ENCODE measurements around the gene RRBP1.

RRBP1 gene

DNA sequence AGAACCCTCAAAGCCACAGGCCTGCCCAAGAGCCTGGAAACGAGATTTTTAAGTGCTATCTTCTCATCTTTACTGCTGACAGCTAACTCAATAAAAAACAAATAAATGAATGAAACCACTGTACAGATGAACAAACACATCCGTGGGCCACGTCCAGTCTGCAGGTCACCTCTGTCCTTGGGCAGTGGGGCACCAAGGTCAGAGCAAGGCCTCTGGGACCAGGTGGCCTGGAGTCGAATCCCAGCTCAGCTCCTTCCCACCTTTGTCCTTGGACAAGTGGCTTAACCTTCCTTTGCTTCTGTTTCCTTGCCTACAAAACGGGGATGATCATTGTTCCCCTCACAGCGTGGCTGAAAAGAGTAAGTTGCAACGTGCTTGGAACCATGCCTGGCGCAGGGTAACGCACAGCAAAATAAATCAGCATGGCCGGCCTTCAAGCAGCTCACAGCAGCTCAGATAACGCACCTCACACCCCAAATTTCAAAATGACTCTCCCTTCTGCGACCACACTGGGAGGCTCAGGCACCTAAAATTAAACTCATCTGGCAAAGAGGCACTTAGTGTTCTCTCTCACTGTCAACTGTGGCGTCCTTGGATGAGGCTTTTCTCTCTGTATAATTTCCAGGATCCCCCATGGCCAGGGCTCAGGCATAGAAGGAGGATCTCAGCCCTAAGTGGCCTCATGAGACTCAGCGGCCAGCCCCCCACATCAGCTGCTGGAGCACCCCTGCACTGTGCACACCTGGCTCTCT, 35.7 kb downstream of the RRBP1 start:
- no peak overlapping the region for H3K27ac ChIP-seq (ENCODE audit: low read depth, low read length)

DNA sequence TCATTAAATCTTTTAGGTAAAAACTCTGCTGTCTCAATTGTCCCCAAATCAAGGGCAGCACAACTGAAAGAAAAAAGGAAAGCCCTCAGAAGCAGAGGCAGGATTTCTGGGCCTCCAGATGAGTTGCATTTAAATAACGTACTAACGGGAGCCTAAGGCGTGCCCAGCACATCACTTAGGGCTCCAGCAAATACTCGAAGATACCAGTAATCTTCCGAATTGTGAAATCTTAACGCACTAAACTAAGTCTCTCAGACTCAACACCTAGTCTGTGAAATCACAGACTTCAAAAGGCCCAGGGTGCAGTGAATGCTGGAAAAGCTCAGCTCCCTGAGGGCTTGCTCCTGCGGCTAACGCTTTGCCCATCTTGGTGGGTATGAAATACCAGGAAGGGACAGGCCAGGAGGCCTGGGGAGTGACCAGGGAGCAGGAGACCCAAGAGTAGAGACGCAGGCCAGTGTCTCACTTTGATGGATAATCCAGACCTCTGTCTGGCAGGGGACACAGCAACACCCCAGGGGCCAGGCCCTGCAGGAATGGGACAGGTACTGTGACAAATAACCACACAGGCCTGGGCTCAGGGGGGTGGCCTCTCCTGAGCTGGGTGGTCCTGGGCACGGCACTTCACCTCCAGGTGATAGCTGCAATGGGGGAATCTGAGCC, 36.4 kb downstream of the RRBP1 start:
- Histone ChIP-seq H3K27ac (ENCODE audit: low read depth, low read length) (no peak overlapping the region), H3K36me3 (ENCODE audit: control insufficient read depth, insufficient read depth, low read length) (peaks cover 36% of the 10 kb centered on the region), H3K9me3 (ENCODE audit: control insufficient read depth, insufficient read depth, low read depth, low read length) (no peaks in the 10 kb centered on the region), H3K27me3 (ENCODE audit: control insufficient read depth, insufficient read depth, low read length) (no peaks in the 10 kb centered on the region), H3K4me1 (ENCODE audit: control insufficient read depth, insufficient read depth, low read length) (peaks cover 32% of the 10 kb centered on the region), H3K4me3 (ENCODE audit: low read depth, low read length) (no peak overlapping the region), H3K9ac (ENCODE audit: low read length) (no peak overlapping the region)

More for the DNA sequence above, 35.7 kb downstream of the RRBP1 start:
- no peak overlapping the region for H3K4me3 ChIP-seq (ENCODE audit: low read depth, low read length)
- peaks cover 36% of the 10 kb centered on the region for H3K4me1 ChIP-seq (ENCODE audit: control insufficient read depth, insufficient read depth, low read length)
- no peaks in the 10 kb centered on the region for H3K9me3 ChIP-seq (ENCODE audit: control insufficient read depth, insufficient read depth, low read depth, low read length)
- peaks cover 34% of the 10 kb centered on the region for H3K36me3 ChIP-seq (ENCODE audit: control insufficient read depth, insufficient read depth, low read length)
- no peak overlapping the region for H3K9ac ChIP-seq (ENCODE audit: low read length)
- no peaks in the 10 kb centered on the region for H3K27me3 ChIP-seq (ENCODE audit: control insufficient read depth, insufficient read depth, low read length)

- Histone ChIP-seq H3K27me3 (ENCODE audit: control insufficient read depth, insufficient read depth, low read length) (no peaks in the 10 kb centered on the region), H3K27ac (ENCODE audit: low read depth, low read length) (no peak overlapping the region), H3K9me3 (ENCODE audit: control insufficient read depth, insufficient read depth, low read depth, low read length) (no peaks in the 10 kb centered on the region), H3K4me1 (ENCODE audit: control insufficient read depth, insufficient read depth, low read length) (peaks cover 32% of the 10 kb centered on the region), H3K36me3 (ENCODE audit: control insufficient read depth, insufficient read depth, low read length) (peaks cover 37% of the 10 kb centered on the region), H3K4me3 (ENCODE audit: low read depth, low read length) (no peak overlapping the region), H3K9ac (ENCODE audit: low read length) (no peak overlapping the region)
Measured at GRCh38 chr20:17645010-17645409, 37.0 kb downstream of the RRBP1 start.

GRCh38 chr20:17644451-17644850, 37.6 kb downstream of the RRBP1 start:
- no peak overlapping the region for H3K4me3 ChIP-seq (ENCODE audit: low read depth, low read length)
- H3K4me1 ChIP-seq (ENCODE audit: control insufficient read depth, insufficient read depth, low read length), result peaks cover 29% of the 10 kb centered on the region
- no peak overlapping the region for H3K27ac ChIP-seq (ENCODE audit: low read depth, low read length)

DNA sequence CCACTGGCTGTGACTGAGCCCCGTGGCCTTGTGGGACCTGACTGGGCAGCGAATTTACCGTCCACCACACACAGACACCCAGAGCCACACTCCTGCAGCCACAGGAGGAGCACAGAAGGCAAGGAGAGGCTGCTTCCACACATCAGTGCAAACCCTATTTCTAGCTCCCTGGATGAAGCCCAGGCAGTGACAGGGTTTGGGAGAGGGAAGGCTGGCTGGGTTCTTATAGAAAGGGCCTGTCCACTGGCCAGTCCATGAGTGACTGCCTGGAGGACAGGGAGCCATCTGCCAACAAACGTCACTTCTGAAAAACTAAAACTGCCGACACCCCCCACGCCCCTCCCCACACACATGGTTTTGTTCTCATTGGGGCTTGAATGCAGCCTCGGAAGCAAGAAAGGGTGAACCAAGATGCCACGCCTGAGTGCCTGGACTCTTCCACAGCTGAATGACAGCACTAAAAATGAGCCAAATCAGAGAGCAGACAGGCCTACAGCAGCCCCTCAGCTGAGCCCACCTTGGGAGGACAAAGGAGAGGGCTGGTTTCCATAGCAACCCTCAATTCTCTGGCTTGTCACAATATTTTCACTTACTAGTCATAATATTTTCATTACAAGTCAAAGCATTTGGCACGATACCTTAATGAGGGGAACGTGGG, 38.4 kb downstream of the RRBP1 start:
- no peak overlapping the region for H3K9ac ChIP-seq (ENCODE audit: low read length)
- no peaks in the 10 kb centered on the region for H3K27me3 ChIP-seq (ENCODE audit: control insufficient read depth, insufficient read depth, low read length)
- H3K4me1 ChIP-seq (ENCODE audit: control insufficient read depth, insufficient read depth, low read length), result peaks cover 27% of the 10 kb centered on the region; the same call in 1 of the 2 replicates
- no peak overlapping the region for H3K4me3 ChIP-seq (ENCODE audit: low read depth, low read length)
- no peak overlapping the region for H3K27ac ChIP-seq (ENCODE audit: low read depth, low read length)
- H3K36me3 ChIP-seq (ENCODE audit: control insufficient read depth, insufficient read depth, low read length), result peaks cover 42% of the 10 kb centered on the region
- no peaks in the 10 kb centered on the region for H3K9me3 ChIP-seq (ENCODE audit: control insufficient read depth, insufficient read depth, low read depth, low read length)

More at GRCh38 chr20:17644451-17644850, 37.6 kb downstream of the RRBP1 start:
- no peaks in the 10 kb centered on the region for H3K27me3 ChIP-seq (ENCODE audit: control insufficient read depth, insufficient read depth, low read length)
- no peak overlapping the region for H3K9ac ChIP-seq (ENCODE audit: low read length)
- peaks cover 39% of the 10 kb centered on the region for H3K36me3 ChIP-seq (ENCODE audit: control insufficient read depth, insufficient read depth, low read length)
- H3K9me3 ChIP-seq (ENCODE audit: control insufficient read depth, insufficient read depth, low read depth, low read length), result no peaks in the 10 kb centered on the region

DNA sequence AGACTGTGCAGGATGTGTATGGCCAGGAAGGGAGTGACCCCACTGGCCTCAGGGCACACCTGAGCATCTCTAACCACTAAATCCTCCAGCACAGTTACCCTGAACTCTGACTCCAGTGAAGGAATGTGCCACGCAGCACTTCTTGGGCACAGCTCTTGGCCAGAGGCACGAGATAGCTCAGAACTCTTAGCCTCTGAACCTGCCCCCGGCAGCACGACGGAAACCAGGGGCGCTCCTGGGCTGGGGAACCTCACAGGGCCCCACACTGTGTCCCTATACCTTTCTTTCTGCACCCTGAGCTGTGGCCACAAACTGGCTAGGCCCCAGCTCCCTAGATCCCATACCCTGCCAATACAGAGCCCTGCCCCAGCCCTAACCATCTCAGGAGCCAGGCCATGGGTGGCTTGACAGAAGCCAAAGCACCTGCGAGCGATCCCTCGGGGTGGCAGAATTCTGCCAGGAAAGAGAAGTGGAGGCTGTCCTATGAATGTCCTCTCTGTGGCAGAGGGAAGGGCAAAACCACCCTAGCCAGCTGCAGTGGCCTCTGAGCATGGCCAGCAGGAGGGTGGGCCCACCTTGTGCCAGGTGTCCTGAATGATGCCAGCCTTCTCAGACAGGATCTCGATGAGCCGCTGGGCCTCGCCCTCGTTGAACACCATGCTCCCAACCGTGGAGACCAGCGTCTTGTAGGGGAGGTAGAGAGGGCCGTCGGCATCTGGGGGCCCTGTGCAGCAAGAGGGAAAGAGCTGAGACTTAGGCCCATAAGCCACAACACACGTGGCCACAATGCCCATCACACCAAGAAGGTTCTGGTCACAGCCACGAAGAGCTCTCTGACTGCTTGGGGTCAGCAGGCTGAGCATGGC, 39.4 kb downstream of the RRBP1 start:
- H3K9me3 ChIP-seq (ENCODE audit: control insufficient read depth, insufficient read depth, low read depth, low read length), result no peaks in the 10 kb centered on the region
- no peak overlapping the region for H3K9ac ChIP-seq (ENCODE audit: low read length)
- no peak overlapping the region for H3K27ac ChIP-seq (ENCODE audit: low read depth, low read length)
- no peak overlapping the region for H3K4me3 ChIP-seq (ENCODE audit: low read depth, low read length)
- H3K4me1 ChIP-seq (ENCODE audit: control insufficient read depth, insufficient read depth, low read length), result peaks cover 20% of the 10 kb centered on the region; the same call in 1 of the 2 replicates
- H3K27me3 ChIP-seq (ENCODE audit: control insufficient read depth, insufficient read depth, low read length), result no peaks in the 10 kb centered on the region
- H3K36me3 ChIP-seq (ENCODE audit: control insufficient read depth, insufficient read depth, low read length), result peaks cover 50% of the 10 kb centered on the region

GRCh38 chr20:17641993-17642392, 40.0 kb downstream of the RRBP1 start:
- Histone ChIP-seq H3K27me3 (ENCODE audit: control insufficient read depth, insufficient read depth, low read length) (no peaks in the 10 kb centered on the region), H3K27ac (ENCODE audit: low read depth, low read length) (no peak overlapping the region), H3K4me1 (ENCODE audit: control insufficient read depth, insufficient read depth, low read length) (peaks cover 22% of the 10 kb centered on the region; the same call in 1 of the 2 replicates), H3K9me3 (ENCODE audit: control insufficient read depth, insufficient read depth, low read depth, low read length) (no peaks in the 10 kb centered on the region), H3K4me3 (ENCODE audit: low read depth, low read length) (no peak overlapping the region), H3K9ac (ENCODE audit: low read length) (no peak overlapping the region), H3K36me3 (ENCODE audit: control insufficient read depth, insufficient read depth, low read length) (peaks cover 55% of the 10 kb centered on the region)

DNA sequence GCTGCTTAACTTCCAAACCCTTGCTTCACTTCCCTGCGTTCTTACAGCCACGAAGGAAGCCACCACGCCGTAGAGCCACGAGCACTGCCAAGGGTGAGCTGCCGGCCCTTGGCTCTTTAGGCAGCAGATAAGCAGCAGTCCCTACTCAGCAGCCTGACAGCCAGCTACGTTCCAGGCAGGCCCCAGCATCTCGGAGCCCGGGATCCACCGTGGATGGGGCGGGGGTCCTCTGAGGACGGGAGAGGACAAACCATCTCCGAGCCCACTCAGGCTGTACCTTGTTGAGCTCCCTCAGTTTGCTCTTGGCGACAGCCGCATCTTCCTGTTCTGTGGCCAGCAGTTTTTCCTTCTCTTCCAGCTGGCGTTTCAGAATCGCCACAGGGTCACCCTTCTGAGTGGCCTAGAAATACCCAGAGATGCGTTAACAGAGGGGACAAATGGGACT, 40.5 kb downstream of the RRBP1 start:
- Histone ChIP-seq H3K9me3 (ENCODE audit: control insufficient read depth, insufficient read depth, low read depth, low read length) (no peaks in the 10 kb centered on the region), H3K4me1 (ENCODE audit: control insufficient read depth, insufficient read depth, low read length) (peaks cover 22% of the 10 kb centered on the region; the same call in 1 of the 2 replicates), H3K4me3 (ENCODE audit: low read depth, low read length) (no peak overlapping the region), H3K36me3 (ENCODE audit: control insufficient read depth, insufficient read depth, low read length) (peaks cover 60% of the 10 kb centered on the region), H3K9ac (ENCODE audit: low read length) (no peak overlapping the region), H3K27ac (ENCODE audit: low read depth, low read length) (no peak overlapping the region), H3K27me3 (ENCODE audit: control insufficient read depth, insufficient read depth, low read length) (no peaks in the 10 kb centered on the region)

DNA sequence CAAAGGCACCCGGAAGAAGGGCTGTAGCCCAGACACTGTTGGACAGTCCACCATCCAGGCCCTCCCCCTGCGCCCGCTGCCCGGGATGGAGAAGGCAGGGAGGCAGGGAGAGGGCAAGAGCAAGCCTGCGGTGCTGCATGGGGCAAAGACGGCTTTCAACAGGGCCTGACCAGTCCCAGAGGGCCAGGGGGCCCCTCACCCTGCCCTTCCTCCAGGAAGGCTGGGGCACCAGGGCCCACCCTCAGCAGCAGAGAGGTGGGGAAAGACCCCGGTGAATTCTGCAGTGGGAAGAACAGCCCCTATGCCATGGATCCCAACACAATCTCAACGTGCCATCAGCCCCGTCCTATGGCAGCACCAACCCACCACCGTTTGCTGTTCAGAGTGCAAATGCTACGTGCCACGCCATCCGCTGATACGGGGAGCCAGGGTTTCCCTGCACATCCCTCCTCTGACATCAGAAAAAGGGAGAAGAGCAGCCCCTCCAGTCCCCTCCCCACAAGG, 41.1 kb downstream of the RRBP1 start:
- H3K27me3 ChIP-seq (ENCODE audit: control insufficient read depth, insufficient read depth, low read length), result no peaks in the 10 kb centered on the region
- H3K27ac ChIP-seq (ENCODE audit: low read depth, low read length), result no peak overlapping the region
- H3K4me3 ChIP-seq (ENCODE audit: low read depth, low read length), result no peak overlapping the region
- H3K4me1 ChIP-seq (ENCODE audit: control insufficient read depth, insufficient read depth, low read length), result peaks cover 19% of the 10 kb centered on the region; the same call in 1 of the 2 replicates
- no peak overlapping the region for H3K9ac ChIP-seq (ENCODE audit: low read length)
- peaks cover 64% of the 10 kb centered on the region for H3K36me3 ChIP-seq (ENCODE audit: control insufficient read depth, insufficient read depth, low read length)
- H3K9me3 ChIP-seq (ENCODE audit: control insufficient read depth, insufficient read depth, low read depth, low read length), result no peaks in the 10 kb centered on the region

- no peak overlapping the region for H3K9ac ChIP-seq (ENCODE audit: low read length)
- no peaks in the 10 kb centered on the region for H3K27me3 ChIP-seq (ENCODE audit: control insufficient read depth, insufficient read depth, low read length)
- H3K9me3 ChIP-seq (ENCODE audit: control insufficient read depth, insufficient read depth, low read depth, low read length), result no peaks in the 10 kb centered on the region
- H3K36me3 ChIP-seq (ENCODE audit: control insufficient read depth, insufficient read depth, low read length), result peaks cover 70% of the 10 kb centered on the region
- H3K4me1 ChIP-seq (ENCODE audit: control insufficient read depth, insufficient read depth, low read length), result peaks cover 14% of the 10 kb centered on the region; the same call in 1 of the 2 replicates
- H3K4me3 ChIP-seq (ENCODE audit: low read depth, low read length), result no peak overlapping the region
- no peak overlapping the region for H3K27ac ChIP-seq (ENCODE audit: low read depth, low read length)
Measured at GRCh38 chr20:17640146-17640874, 41.7 kb downstream of the RRBP1 start.

All from HUES6 (cell line).